ENCODE measurements around the gene ADGRB2.

The ADGRB2 gene

DNA sequence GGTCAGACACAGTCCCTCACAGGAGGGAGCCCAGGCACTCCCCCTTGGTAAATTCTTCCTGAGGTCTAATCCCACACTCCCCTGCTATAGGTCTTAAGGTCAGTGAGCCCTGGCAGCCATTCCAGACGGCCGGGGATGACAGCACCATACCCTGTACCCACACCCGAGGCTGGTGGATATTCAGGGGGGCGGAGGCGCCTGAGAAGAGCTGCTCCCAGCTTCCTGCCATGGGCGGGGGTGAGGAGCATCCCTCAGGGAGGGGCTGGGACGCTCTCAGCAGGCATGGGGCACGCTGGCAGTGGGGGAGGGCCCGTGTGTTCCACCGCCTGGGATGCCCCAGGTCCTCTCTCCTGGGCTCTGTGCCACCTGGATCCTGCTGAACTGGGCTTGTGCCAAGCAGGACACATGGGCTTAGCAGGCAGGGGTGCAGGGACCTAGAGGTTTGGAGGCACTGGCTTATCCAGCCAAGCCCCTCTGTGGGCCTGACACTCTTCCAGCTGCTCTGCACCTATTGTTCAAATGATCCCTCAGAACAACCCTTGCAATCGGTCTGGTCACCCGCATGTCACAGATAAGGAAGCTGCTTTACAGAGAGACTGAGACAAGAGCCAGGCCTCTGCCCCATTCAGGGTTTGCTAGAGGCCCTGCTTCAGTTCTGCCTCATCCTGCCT lies 5.7 kb upstream of the ADGRB2 start:
- no peak for FAIRE-seq
- DNase-seq (ENCODE audit: insufficient read length) = no peak
- TF ChIP-seq POLR2AphosphoS5 (IDR thresholded peaks at IDR 0.05; ENCODE audit: low read depth, low read length) (no peak), POLR2A (IDR thresholded peaks at IDR 0.05; ENCODE audit: low read depth, low read length) (no peak), TAF1 (IDR thresholded peaks at IDR 0.05; ENCODE audit: borderline replicate concordance, low read depth, low read length) (no peak)

DNA sequence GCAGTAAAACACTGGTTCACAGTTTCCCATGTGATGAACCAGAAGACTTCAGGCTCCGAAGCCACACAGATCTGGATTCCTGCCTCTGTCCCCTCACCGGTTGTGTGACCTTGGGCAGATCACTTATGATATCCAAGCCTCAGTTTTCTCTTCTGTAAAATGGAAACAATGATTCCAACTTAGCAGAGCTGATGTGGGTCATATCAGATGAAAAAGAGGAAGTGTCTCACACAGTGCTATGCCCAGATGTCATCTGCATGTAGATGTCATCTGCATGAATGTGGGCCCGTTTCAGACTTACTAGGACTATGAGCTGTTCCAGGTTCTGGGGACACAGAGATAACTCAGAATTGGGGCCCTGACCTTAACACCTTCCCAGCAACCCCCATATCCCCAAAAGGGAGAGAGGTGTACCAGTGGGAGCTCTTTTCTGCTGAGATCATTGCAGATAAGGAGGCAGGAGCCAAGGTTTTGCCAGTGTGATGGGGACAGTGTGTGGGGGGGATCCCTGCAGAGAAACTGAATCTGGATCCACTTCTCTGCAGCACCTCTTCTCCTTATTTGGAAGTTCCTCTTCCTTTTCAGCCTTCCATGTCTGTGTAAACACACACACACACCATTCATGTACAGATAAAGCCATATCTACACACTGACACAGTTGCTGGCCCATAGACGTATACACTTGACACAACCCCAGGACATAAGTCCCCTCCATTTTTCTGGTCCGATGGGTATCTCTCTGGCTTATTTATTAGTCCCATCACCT lies 5.0 kb upstream of the ADGRB2 start:
- FAIRE-seq (peak; percentile 14), DNase-seq (ENCODE audit: insufficient read length) (no peak)
- TF ChIP-seq TAF1 (IDR thresholded peaks at IDR 0.05; ENCODE audit: borderline replicate concordance, low read depth, low read length) = no peak
- TF ChIP-seq POLR2AphosphoS5 (IDR thresholded peaks at IDR 0.05; ENCODE audit: low read depth, low read length) = no peak
- no peak for TF ChIP-seq POLR2A (IDR thresholded peaks at IDR 0.05; ENCODE audit: low read depth, low read length)

DNA sequence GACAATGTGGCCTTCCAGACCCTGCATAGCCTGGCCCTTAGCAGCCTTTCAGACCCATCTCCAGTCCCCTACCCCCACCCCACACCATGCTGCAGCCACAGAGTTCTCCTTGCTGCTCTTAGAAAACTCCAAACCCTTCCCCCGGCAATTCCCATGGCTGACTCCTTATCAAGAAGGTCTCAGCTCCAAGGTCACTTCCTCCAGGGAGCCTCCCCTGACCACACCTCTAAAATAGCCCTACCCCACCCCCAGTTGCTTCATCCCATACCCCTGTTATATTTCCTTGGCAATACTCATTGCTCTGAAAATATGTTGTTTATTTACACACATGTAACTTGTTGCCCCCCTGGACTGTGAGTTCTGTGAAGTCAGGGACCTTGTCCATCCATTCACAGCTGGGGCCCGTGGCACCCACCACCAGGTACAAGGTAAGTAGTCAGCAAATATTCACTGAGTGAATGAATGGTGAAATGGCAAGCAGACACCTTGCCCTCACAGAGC lies 4.3 kb upstream of the ADGRB2 start:
- DNase-seq (ENCODE audit: insufficient read length) (no peak), FAIRE-seq (no peak)
- no peak for TF ChIP-seq POLR2AphosphoS5 (IDR thresholded peaks at IDR 0.05; ENCODE audit: low read depth, low read length)
- no peak for TF ChIP-seq POLR2A (IDR thresholded peaks at IDR 0.05; ENCODE audit: low read depth, low read length)
- TF ChIP-seq TAF1 (IDR thresholded peaks at IDR 0.05; ENCODE audit: borderline replicate concordance, low read depth, low read length) = no peak

- FAIRE-seq = no peak
- no peak for TF ChIP-seq POLR2A (IDR thresholded peaks at IDR 0.05; ENCODE audit: low read depth, low read length)
- TF ChIP-seq POLR2AphosphoS5 (IDR thresholded peaks at IDR 0.05; ENCODE audit: low read depth, low read length) = no peak
- TF ChIP-seq TAF1 (IDR thresholded peaks at IDR 0.05; ENCODE audit: borderline replicate concordance, low read depth, low read length) = no peak
- DNase-seq (ENCODE audit: insufficient read length) = no peak
Observed at GRCh38 chr1:31767225-31767624, 3.1 kb upstream of the ADGRB2 start.

DNA sequence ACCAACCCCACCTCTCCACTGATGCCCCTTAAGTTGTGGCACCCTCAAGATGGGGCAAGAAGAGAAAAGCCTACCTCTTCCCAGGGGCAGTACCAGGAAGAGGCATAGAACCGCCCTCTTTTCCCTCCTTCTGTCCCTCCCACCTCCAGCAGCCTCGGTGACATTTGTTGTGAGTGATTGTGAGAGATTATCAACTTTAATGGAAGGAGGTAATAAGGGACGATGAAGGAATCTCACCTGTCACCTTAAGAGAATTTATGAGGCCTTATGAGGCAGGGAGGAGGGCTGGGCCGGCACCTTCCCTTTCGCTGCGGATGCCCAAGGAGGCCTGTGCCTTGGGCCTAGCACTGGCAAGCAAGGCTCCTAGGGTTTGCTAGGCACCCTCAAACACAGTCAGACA lies 1.4 kb upstream of the ADGRB2 start:
- FAIRE-seq = no peak
- no peak for DNase-seq (ENCODE audit: insufficient read length)
- TF ChIP-seq POLR2AphosphoS5 (IDR thresholded peaks at IDR 0.05; ENCODE audit: low read depth, low read length) (no peak), POLR2A (IDR thresholded peaks at IDR 0.05; ENCODE audit: low read depth, low read length) (no peak), TAF1 (IDR thresholded peaks at IDR 0.05; ENCODE audit: borderline replicate concordance, low read depth, low read length) (no peak)

DNA sequence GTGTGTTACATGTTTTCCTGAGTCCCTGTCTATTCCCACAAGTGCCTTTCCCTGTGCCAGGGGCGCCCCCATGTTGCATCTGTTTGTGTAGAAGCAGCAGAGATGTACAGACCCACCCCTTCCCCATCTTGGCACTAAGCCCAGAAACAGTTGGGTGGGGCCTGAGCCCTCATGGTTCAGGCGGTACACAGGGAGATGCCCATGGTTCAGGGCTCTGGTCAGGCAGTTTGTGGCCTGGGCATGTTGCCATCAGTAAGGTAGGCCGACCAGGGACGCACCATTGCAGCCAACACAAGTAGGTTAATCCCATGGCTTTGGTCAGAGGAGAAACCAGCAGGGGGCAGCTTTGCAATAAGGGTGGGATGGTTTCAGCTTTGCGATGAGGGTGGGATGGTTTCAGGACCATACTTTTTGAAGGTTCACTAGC lies 914 bp upstream of the ADGRB2 start:
- TF ChIP-seq POLR2A (IDR thresholded peaks at IDR 0.05; ENCODE audit: low read depth, low read length) = no peak
- TF ChIP-seq POLR2AphosphoS5 (IDR thresholded peaks at IDR 0.05; ENCODE audit: low read depth, low read length) = no peak
- no peak for TF ChIP-seq TAF1 (IDR thresholded peaks at IDR 0.05; ENCODE audit: borderline replicate concordance, low read depth, low read length)
- FAIRE-seq (peak; percentile 14), DNase-seq (ENCODE audit: insufficient read length) (no peak)

DNA sequence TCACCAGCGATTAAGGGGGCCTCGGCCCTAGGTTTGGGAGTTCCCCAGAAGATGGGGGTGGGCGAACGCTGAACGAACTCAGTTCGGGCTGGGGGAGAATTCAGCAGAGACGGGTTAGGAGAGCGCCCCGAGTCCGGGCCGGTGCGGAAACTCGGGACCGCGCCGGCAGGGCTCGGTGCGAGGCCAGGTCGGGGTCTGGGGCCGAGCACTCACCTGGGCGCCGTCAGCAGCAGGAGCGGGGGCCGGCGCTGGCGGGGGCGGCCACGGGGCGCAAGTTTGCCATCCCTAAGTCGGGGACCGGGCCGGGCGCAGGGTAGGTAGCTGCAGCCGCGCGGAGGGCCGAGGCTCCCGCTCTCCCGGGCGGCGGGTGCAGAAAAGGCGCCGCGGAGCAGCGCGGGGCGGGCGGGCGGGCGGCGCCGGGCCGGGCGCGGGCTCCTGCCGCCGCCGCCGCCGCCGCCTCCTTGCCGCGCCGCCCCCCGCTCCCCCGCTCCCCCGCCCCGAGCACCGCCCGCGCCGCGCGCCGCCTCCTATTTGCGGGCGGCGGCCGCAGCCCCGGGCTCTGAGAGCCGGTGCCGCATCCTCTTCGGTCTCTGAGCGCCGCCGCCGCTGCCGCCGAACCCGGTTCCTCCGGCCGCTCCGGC lies 349 bp downstream of the ADGRB2 start:
- no peak for DNase-seq (ENCODE audit: insufficient read length)
- no peak for FAIRE-seq
- no peak for TF ChIP-seq POLR2AphosphoS5 (IDR thresholded peaks at IDR 0.05; ENCODE audit: low read depth, low read length)

- TF ChIP-seq POLR2AphosphoS5 (IDR thresholded peaks at IDR 0.05; ENCODE audit: low read depth, low read length) = no peak
- TF ChIP-seq POLR2A (IDR thresholded peaks at IDR 0.05; ENCODE audit: low read depth, low read length) = no peak
- no peak for TF ChIP-seq TAF1 (IDR thresholded peaks at IDR 0.05; ENCODE audit: borderline replicate concordance, low read depth, low read length)
- peak; percentile 65 for DNase-seq (ENCODE audit: insufficient read length)
- FAIRE-seq = peak; percentile 60
Observed at GRCh38 chr1:31762726-31763670, 1.1 kb downstream of the ADGRB2 start.

DNA sequence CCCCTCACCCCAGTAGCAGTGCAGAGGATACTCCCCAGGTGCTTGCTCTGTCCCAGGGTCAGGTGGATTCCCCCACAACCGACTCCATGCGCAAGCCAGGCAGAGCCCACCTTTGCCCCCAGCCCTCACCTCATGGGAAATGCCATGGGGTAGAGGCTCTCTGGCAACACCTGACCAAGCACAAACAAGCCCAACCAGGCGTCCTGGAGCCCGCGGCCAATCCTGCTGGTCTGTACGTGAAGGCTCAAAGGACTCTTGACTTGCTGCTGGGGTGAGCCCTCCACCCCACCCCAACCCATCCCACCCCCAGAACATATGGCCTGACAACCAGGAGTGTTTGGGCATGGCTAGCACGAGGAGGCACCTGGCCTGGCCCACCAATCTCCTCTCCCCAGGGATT lies 1.8 kb downstream of the ADGRB2 start:
- no peak for FAIRE-seq
- no peak for TF ChIP-seq POLR2A (IDR thresholded peaks at IDR 0.05; ENCODE audit: low read depth, low read length)
- TF ChIP-seq POLR2AphosphoS5 (IDR thresholded peaks at IDR 0.05; ENCODE audit: low read depth, low read length) = no peak
- no peak for TF ChIP-seq TAF1 (IDR thresholded peaks at IDR 0.05; ENCODE audit: borderline replicate concordance, low read depth, low read length)
- DNase-seq (ENCODE audit: insufficient read length) = no peak

GRCh38 chr1:31761883-31762282 lies 2.3 kb downstream of the ADGRB2 start:
- no peak for FAIRE-seq
- TF ChIP-seq POLR2A (IDR thresholded peaks at IDR 0.05; ENCODE audit: low read depth, low read length) (no peak), POLR2AphosphoS5 (IDR thresholded peaks at IDR 0.05; ENCODE audit: low read depth, low read length) (no peak), TAF1 (IDR thresholded peaks at IDR 0.05; ENCODE audit: borderline replicate concordance, low read depth, low read length) (no peak)
- DNase-seq (ENCODE audit: insufficient read length) = no peak

Measured in GM12892 (cell line).